NCI-H748 (cell line): ENCODE results near the gene PRPS2.

ENCODE experiments used
- DNase-seq: peaks from one replicate; lab custom pipeline; 2025; ENCODE audit not compliant: unreplicated experiment; lab: John Stamatoyannopoulos, UW

The PRPS2 gene

DNA sequence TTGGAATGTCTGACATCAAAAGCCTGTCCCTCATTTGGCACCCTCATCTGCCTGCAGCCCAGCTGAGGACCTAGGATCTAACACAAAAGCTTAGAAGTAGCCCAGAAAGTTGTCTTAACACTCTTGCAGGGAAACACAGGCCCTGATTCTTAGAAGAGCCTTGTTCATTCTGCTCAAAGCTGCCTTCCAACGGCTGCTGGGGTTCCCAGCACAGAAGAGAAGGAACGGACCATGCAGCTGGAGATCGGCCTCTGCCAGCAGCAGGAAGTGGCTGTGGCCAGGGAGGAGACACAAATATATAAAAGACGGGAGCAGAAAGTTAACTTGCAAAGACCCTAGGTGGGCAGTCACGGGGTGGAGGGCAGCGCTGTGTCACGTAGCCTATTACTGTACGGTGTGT, 20.4 kb downstream of the PRPS2 start:
- DNase-seq: no peak

DNA sequence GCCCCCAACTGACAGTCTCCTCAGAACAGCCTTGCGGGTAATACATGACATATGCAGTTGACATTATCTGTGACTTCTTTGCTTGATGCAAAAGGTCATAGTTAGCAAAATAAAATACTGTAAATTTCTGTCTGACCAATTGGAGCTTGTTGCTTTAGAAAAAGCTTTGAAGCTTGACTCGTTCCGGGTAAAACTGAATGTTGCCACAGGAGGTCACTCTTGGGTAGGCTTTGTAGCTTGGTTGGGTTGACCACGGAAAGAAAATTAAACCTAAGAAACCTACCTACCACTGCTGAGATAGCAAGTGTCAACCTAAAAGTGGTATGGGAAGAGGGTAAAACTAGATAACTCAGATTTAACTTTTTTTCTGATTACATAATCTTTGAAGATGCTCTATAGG, 23.2 kb downstream of the PRPS2 start:
- DNase-seq: peak; percentile 26

DNA sequence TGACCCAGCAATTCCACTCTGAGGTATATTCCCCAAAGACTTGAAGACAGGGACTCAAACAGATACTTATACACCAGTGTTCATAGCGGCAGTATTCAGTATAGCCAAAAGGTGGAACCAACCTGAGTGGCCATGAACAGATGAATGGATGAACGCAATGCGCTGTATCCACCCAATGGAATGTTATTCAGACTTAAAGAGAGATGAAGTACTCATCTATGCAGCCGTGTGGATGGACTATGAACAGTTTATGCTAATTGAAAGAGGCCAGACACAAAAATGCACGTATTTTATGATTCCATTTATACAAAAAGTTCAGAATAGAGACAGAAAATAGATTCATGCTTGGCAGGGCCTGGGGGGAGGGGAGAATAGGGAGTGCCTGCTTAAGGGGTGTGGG, 26.3 kb downstream of the PRPS2 start:
- DNase-seq: no peak

DNA sequence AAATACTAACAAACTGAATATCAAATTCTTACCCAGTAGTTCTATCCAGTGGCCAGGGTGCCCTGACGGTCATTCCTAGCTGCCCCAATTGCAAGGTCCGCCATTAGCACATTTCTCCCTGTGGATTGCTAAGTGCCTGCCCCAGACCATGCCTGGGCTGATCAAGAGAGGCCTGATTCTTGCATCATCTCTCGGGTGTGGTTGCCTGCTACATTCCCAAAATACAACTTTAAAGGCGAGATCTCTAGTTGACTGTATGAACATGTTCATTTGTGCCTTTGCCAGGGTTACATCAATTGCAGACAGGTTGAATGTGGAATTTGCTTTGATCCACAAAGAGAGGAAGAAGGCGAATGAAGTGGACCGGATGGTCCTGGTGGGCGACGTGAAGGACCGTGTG, 28.0 kb downstream of the PRPS2 start:
- no peak for DNase-seq

DNA sequence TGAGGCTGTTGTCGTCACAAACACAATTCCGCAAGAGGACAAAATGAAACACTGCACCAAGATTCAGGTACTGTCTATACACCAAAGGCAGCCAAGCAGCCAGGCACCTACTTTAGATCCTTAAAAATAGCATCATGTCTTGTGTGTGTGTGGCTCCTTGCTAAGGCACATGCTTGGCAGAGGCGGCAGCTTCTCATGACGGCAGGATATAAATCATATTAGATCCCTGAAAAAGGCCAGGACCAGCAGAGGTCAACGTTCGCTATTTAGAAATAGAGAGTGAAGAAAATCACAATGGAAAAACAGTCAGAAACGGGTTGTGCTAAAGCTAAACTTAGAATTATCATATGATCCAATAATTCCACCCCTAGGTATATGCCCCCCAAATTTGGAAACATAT, 29.5 kb downstream of the PRPS2 start:
- no peak for DNase-seq

DNA sequence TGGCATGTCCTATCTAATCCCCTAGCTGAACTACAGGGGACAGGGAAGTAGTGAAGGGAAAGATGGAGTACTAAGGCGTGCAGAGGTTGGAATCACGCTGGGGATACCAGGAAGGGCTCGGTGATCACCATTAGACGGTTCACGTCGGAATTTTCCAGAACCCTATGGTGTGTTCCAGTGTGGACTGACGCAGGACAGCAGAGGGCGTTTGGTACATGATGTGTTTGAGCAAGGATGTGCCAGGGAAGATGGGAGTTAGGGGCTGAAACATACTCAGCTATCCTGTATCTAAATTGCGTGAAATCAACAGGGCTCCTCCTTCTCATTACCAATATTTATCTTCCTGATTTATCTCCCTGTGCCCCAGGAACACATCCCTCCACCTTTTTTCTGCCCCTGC, 33.7 kb downstream of the PRPS2 start:
- no peak for DNase-seq

DNA sequence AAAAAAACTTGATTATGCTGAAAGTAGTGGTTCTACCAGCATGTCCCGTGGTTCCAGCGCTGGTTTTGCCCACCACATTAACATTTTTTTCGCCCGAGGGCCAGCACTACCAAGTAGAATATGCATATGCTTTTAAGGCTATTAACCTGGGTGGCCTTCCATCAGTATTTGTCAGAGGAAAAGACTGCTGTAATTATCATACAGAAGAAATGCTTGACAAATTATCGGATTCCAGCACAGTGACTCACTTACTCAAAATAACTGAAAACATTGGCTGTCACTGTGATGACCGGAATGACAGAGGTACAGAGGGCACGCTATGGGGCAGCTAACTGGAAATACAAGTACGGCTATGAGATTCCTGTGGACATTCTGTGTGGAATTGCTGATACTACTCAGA, 34.6 kb downstream of the PRPS2 start:
- DNase-seq: no peak

DNA sequence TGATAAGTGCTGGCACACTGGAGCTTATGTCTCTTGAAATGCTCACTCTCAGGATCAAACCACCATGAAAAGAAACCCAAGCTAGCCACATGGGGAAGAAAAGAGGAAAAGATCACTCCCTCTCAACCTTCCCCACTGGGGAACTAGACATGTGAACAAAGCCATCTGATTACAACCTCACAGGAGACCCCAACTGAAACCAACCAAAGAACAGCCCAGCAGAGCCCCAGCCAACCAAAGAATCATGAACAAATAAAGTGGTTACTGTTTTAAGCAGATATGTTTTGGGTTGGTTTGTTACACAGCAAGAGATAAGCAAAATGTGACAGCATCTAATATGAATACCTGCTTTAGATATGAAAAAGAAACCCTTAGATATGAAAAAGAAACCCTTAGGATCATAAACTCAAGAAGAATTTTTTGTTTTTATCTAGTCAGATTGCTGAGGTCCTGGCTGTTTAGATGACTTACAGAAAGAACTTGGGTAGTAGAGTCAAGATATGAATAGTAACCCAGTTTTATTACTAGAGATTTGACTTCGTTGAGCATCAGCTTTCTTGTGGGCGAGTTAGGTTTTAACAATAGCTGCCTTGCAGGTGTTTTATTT, 52.0 kb downstream of the PRPS2 start:
- DNase-seq: no peak

DNA sequence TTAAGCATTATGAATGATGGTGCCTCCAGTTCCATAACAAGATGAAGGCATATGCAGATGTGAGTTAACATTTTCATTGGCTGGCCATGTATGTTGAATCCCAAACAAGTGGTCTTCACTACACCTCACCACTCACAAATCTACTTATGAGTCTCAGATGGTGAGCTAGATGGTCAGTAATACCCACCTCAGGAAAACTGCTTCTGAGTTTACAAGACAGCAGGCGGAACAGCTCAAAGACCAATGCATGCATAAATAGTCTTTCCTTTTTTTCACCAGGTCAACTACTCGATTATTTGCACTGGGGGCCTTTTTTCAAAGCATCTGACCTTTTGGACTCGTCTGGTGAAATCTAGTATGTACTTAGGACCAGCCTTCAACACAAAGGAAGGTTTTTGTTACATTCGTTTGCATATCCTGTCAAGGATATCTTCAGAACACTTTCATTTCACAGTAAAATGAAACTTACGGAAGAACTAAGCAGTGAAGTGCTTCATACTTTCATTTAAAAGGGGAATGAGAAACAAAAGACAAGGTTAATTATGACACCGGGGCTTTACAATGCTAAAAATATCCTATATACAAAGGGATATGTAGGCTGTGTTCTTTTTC, 52.6 kb downstream of the PRPS2 start:
- DNase-seq: no peak

DNA sequence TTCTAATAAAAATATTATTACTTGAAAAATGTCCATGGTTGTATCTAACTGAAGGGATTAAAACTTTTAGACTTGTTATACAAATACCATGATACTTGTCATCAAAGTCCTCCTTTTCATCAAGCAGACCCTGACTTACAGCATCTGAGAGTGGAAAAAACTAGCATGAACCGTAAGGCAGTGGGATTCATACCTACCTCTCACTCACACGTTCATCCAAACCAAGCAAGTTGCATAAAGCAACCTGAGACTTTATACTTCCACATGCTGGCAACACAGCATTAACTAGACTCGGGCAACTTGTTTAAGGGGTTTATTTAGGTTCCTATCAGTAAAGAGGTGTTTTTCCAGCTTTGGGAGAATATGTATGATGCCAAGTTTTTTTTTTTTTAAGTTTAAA, 53.1 kb downstream of the PRPS2 start:
- DNase-seq: no peak

DNA sequence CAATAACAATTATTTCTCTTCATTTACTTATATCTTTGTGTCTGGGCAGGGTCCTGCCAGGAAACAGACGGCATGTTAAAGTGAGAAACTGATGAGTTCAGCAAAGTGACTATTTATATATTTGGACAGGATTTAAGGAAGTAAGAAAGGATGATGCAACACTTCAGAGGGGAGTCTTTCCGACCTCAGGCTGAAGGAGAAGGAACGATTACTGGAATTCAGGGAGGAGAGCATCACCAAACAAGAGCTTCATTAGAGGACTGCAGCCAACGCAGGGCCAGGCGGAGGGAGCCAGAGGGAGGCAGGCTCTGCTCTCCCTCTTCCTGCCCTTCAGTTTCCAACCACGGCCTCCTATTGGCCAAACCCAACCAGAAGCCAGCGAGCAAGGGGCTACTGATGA, 74.1 kb downstream of the PRPS2 start:
- no peak for DNase-seq

DNA sequence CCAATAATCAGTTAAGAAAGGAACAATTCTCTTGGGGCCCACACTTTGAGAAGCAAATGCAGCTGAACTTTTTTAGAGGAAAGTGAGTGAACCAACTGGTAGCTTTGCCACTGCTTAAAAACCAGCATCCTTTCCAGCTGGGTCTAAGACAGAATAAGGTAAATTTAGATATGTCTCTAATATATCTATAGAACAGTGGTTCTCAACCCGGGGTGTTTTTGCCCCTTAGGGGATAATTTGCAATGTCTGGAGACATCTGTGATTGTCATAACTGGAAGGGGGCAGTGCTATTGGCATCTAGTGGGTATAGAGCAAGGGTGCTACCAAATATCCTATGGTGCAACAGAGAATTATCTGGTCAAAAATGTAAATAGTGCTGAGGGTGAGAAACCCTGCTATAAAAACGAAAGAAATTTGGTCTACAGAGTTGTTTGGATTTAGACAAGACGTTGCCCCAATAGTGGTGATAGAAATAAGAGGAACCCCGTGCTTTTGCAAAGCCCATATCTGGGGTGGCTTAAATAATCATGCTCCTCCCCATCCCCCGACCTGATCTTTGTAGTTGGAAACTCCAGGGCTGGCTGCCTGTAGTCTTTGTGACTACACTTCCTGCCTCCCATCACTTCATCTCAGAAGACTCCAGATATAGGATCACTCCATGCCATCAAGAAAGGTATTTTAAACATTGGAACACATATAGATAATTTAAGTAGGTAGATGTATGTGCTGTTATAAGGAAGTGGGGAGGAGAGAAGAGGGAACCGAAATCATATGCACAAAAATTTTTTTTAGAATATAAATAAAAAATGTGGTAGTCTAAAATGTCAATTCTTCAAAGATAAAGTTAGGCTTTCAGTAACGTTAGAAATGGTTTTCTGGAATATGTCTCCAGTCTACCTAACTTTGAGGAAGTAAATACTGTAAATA, 75.5 kb downstream of the PRPS2 start, which contains the start of gene TLR7:
TSS of gene TLR7 (plus strand) at position 622 of the 927 bp plus-strand sequence. CDS start 507 bp downstream, outside the sequence.
- no peak for DNase-seq

DNA sequence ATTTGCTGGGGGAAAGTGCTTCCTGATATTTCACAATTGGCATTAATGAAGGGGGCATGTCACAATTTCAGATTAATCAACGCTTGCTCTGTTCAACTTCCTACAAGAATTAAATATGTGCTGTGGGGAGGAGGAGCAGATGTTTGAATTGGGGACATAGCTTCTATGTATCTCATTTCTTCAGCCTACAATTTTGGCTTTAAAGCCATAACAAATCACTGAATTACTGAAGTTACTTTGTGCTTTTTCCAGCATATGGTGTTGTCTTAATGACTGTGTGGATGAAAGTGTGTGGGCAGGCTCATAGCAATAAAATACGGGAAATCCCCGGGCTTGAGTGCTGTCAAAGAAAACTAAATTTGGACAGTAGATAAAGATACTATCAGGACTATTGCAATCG, 76.5 kb downstream of the PRPS2 start:
- DNase-seq: no peak

DNA sequence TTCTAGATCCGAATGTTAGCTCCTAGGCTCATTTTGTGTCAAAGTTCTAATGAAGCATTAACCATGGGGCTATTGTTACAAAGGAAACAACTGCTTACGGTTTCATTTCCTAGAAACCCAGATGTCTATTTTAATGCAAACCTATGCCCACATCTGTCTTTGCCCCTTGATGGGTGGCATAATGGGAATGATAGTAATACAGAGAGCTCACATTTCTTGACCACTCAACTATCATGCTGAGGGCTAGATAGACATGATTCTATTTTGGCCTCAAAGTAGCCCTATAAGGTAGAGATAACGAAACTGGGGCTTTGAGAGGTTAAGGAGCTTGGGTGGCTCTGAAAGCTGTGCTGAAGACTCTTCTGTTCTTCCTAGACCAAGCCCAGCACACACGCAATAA, 77.5 kb downstream of the PRPS2 start:
- no peak for DNase-seq

DNA sequence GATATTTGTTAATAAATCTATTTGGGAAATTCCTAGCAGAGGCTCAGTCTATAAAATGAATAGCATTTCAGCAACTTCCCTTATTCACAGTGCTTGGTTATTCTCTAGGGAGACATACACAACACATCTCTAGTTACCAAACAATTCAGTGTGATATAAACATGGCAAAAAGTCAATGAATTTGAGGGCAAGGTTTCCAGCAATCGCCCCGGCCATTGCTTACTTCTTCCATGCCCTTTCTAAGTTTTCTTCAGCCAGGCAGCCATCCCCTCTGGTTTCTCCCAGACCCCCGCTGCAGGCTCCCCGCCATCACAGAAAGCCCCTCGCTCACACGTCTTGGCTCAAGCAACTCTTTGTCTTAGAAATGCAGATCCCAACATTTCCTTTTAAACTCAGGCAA, 80.0 kb downstream of the PRPS2 start:
- DNase-seq: no peak

DNA sequence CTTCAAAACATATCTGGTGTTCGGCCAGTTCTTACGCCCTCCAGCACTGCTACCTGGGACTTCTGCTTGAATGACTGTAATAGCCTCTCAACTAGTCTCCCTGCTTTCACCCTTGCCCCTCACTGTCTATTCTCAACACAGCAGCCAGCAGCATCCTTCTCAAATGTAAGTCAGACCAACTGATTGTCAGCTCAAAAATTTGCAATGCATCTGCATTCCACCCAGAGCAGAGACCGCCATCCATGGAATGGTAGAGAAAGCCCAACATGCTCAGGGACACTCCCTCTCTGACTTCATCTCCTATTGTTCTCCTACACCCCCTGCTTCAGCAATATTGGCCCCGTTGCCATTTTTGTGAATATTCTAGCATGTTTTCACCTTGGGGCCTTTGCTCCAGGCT, 81.5 kb downstream of the PRPS2 start:
- DNase-seq: no peak
